ENCODE results near the gene CCDC110.

Gene CCDC110

DNA sequence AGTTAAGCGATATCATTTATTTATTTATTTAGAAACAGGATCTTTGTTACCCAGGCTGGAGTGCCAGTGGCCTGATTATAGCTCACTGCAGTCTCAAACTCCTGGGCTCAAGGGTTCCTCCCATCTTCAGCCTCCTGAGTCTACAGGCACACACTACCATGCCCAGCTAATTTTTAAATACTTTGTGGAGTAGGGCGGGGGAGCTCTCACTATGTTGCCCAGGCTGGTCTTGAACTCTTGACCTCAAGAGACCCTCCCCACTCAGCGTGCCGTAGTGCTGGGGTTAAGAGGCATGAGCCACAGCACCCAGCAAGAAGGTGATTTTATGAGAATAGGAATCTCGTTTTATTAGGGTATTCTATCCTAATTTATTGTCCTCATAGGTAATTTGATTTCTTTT lies 41.9 kb downstream of the CCDC110 start:
- no peak overlapping the region for H2AFZ ChIP-seq (ENCODE audit: low read length)
- H4K20me1 ChIP-seq (ENCODE audit: insufficient read depth, low read length): no peaks in the 10 kb centered on the region
- H3K79me2 ChIP-seq (ENCODE audit: low read length): peaks cover 10% of the 10 kb centered on the region
- H3K9me2 ChIP-seq (replicated peaks; ENCODE audit: insufficient read depth, low read length): no peaks in the 10 kb centered on the region
- H3K27ac ChIP-seq (ENCODE audit: low read length): no peak overlapping the region
- no peaks in the 10 kb centered on the region for H3K36me3 ChIP-seq (replicated peaks; ENCODE audit: insufficient read depth, low read length)
- no peak overlapping the region for H3K4me2 ChIP-seq (ENCODE audit: low read depth, low read length)
- no peak for DNase-seq
- peaks cover 2% of the 10 kb centered on the region; the same call in 1 of the 2 replicates for H3F3A ChIP-seq (ENCODE audit: insufficient read depth, low read length)
- no peak overlapping the region for H3K4me3 ChIP-seq (ENCODE audit: low read length)
- no peak overlapping the region for H3K9ac ChIP-seq (ENCODE audit: low read length)
- TF ChIP-seq EZH2phosphoT487 (IDR thresholded peaks at IDR 0.05; ENCODE audit: low read length): no peak
- TF ChIP-seq, protein P1, sequence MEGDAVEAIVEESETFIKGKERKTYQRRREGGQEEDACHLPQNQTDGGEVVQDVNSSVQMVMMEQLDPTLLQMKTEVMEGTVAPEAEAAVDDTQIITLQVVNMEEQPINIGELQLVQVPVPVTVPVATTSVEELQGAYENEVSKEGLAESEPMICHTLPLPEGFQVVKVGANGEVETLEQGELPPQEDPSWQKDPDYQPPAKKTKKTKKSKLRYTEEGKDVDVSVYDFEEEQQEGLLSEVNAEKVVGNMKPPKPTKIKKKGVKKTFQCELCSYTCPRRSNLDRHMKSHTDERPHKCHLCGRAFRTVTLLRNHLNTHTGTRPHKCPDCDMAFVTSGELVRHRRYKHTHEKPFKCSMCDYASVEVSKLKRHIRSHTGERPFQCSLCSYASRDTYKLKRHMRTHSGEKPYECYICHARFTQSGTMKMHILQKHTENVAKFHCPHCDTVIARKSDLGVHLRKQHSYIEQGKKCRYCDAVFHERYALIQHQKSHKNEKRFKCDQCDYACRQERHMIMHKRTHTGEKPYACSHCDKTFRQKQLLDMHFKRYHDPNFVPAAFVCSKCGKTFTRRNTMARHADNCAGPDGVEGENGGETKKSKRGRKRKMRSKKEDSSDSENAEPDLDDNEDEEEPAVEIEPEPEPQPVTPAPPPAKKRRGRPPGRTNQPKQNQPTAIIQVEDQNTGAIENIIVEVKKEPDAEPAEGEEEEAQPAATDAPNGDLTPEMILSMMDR (IDR thresholded peaks at IDR 0.05; ENCODE audit: low read length): no peak
- no peak for TF ChIP-seq EZH2 (optimal IDR thresholded peaks at IDR 0.05; ENCODE audit: low read depth, low read length)
- H3K27me3 ChIP-seq (replicated peaks; ENCODE audit: insufficient read depth, low read length): no peaks in the 10 kb centered on the region
- no peaks in the 10 kb centered on the region for H3K4me1 ChIP-seq (ENCODE audit: low read length)
- H3K9me3 ChIP-seq (replicated peaks; ENCODE audit: insufficient read depth, low read length): no peaks in the 10 kb centered on the region

DNA sequence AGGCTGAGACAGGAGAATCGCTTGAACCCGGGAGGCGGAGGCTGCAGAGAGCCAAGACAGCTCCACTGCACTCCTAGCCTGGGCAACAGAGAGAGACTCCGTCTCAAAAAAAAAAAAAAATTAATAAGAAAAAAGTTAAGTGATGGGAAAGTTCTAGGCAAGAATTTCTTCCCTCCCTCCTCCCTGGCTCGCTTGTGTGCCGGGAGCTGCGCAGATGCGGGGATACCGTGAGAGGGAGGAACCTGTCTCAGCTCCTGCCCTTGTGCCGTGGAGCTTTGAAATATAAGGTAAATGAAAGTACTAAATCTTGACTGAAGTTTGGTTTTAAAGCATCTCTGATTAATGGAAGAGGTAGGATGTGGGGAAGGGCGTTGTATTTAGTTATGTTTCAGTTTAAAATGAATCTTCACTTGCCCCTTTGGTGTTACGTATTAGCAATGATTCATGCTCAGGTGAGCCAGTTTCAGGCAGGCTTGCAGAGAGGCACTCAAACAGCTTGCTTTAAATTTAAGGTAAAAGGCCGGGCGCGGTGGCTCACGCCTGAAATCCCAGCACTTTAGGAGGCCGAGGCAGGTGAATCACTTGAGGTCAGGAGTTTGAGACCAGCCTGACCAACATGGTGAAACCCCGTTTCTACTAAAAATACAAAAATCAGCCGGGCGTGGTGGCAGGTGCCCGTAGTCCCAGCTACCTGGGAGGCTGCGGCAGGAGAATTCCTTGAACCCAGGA lies 44.4 kb downstream of the CCDC110 start:
- H3K4me1 ChIP-seq (ENCODE audit: low read length): peaks cover 10% of the 10 kb centered on the region
- DNase-seq: no peak
- H3K27me3 ChIP-seq (replicated peaks; ENCODE audit: insufficient read depth, low read length): no peaks in the 10 kb centered on the region
- H3K4me2 ChIP-seq (ENCODE audit: low read depth, low read length): no peak overlapping the region
- H2AFZ ChIP-seq (ENCODE audit: low read length): no peak overlapping the region
- no peak overlapping the region for H3K9ac ChIP-seq (ENCODE audit: low read length)
- H3K36me3 ChIP-seq (replicated peaks; ENCODE audit: insufficient read depth, low read length): no peaks in the 10 kb centered on the region
- H3F3A ChIP-seq (ENCODE audit: insufficient read depth, low read length): peaks cover 2% of the 10 kb centered on the region; the same call in 1 of the 2 replicates
- H3K27ac ChIP-seq (ENCODE audit: low read length): no peak overlapping the region
- no peaks in the 10 kb centered on the region for H3K9me2 ChIP-seq (replicated peaks; ENCODE audit: insufficient read depth, low read length)
- TF ChIP-seq, protein P1 (IDR thresholded peaks at IDR 0.05; ENCODE audit: low read length): no peak
- no peak for TF ChIP-seq EZH2 (optimal IDR thresholded peaks at IDR 0.05; ENCODE audit: low read depth, low read length)
- no peak for TF ChIP-seq EZH2phosphoT487 (IDR thresholded peaks at IDR 0.05; ENCODE audit: low read length)
- peaks cover 36% of the 10 kb centered on the region for H3K79me2 ChIP-seq (ENCODE audit: low read length)
- no peaks in the 10 kb centered on the region for H4K20me1 ChIP-seq (ENCODE audit: insufficient read depth, low read length)
- no peak overlapping the region for H3K4me3 ChIP-seq (ENCODE audit: low read length)
- no peaks in the 10 kb centered on the region for H3K9me3 ChIP-seq (replicated peaks; ENCODE audit: insufficient read depth, low read length)

DNA sequence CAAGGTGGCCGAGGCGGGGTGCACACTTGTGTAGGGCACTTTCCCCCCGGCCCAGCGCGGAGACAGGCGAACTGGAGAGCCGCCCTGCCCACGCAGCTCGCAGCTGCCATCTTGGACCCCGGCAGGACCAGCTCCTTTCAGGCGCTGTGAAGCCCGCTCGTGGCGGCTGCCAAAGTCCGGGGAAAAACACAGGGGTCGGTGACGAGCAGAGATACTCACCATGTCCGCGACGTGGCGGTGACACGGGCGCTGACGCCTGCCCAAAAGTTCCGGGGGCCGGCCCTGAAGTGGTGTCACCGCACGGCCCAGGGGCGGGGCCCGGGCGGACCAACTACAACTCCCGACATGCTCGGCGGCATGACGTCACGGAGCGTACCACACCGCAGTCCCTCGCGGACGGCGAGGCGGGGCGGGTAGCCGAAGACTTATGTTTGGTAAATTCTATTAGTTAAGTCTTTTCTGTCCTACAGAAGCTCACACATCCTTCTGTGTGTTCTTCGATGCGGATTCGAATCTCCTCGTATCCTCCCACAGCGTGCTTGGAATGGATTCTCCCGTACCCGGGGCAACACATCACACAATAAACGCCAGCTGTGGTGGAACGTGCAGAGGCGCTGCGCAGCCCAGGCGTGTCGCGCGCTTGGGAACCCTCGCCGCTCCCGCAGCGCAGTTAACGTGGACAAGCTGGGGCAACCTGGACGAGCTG lies 45.7 kb downstream of the CCDC110 start, which contains the start of gene UFSP2:
UFSP2 (minus strand) TSS at position 318 of the 706 bp plus-strand sequence; CDS start at position 222, 96 bp downstream.
- H3K9me2 ChIP-seq (replicated peaks; ENCODE audit: insufficient read depth, low read length): no peaks in the 10 kb centered on the region
- TF ChIP-seq EZH2 (optimal IDR thresholded peaks at IDR 0.05; ENCODE audit: low read depth, low read length) (no peak), EZH2phosphoT487 (IDR thresholded peaks at IDR 0.05; ENCODE audit: low read length) (no peak)
- TF ChIP-seq, protein P1 (IDR thresholded peaks at IDR 0.05; ENCODE audit: low read length): no peak
- H2AFZ ChIP-seq (ENCODE audit: low read length): peak within 1 kb of the TSS; percentile 91
- peaks cover 2% of the 10 kb centered on the region; the same call in 1 of the 2 replicates for H3F3A ChIP-seq (ENCODE audit: insufficient read depth, low read length)
- DNase-seq: peak; percentile 93
- H3K27me3 ChIP-seq (replicated peaks; ENCODE audit: insufficient read depth, low read length): no peaks in the 10 kb centered on the region
- peaks cover 23% of the 10 kb centered on the region for H3K4me1 ChIP-seq (ENCODE audit: low read length)
- peaks cover 49% of the 10 kb centered on the region for H3K79me2 ChIP-seq (ENCODE audit: low read length)
- H4K20me1 ChIP-seq (ENCODE audit: insufficient read depth, low read length): no peaks in the 10 kb centered on the region
- H3K9me3 ChIP-seq (replicated peaks; ENCODE audit: insufficient read depth, low read length): no peaks in the 10 kb centered on the region
- H3K9ac ChIP-seq (ENCODE audit: low read length): peak within 1 kb of the TSS; percentile 98
- H3K27ac ChIP-seq (ENCODE audit: low read length): peak within 1 kb of the TSS; percentile 84
- H3K36me3 ChIP-seq (replicated peaks; ENCODE audit: insufficient read depth, low read length): no peaks in the 10 kb centered on the region; the same call in 1 of the 2 replicates
- peak within 1 kb of the TSS; percentile 83 for H3K4me3 ChIP-seq (ENCODE audit: low read length)
- H3K4me2 ChIP-seq (ENCODE audit: low read depth, low read length): peak within 1 kb of the TSS; percentile 85
